ENCODE measurements around the gene FXYD6. TPM values are rescaled to one million over a fixed set of nuclear protein-coding genes. Genes with fewer than 3 reads are reported as not detected.
A peak's percentile ranks its signal among the peaks of the same experiment; 100 is the strongest.

Gene FXYD6
- polyA plus RNA-seq, 4 donors: 0.67 to 58.4 (median 22.6) TPM

DNA sequence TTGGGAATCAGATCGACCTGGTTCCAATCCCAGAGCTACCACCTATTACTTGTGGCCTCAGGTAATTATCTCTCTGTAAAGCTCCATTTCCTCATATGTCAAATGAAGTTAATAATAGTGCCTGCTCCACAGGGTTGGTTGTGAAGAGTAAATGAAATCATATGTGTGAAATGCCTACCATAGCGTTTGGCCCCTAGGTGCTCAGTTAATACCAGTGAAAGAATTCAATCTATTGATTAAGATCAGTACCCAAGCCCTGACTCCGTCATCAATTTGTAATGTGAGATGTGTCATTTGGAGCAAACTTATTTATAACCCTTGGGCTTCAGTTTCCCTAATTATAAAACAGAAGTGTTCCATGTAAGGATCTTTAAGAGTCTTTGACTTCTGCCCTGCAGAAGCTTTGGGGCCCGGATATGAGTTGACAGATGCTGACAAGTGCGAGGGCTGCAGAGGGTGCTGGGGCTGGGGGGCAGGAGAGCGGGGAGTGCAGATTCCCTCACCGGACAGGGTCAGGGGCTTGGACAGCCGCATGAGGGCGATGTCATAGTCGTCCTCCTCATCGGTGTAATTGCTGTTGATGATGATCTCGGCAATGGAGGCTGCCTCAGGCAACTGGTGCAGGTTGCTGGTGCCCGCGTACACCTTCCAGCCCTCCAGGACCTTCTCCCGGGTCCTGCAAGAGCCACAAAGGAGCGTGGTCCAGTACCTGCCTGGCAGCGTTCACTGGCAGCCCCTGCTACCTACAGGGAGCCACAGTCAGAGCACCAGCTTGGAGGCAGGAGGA, 31.8 kb upstream of the FXYD6 start:
- Histone ChIP-seq H3K27ac (ENCODE audit: low read depth in 1 of 3, low read length in 2 of 3) (peak overlapping the region in 1 of 3 donors; percentile 94), H3K27me3 (ENCODE audit: control insufficient read depth in 3 of 3, insufficient read depth in 3 of 3, low read length in 3 of 3) (no peaks in the 10 kb centered on the region), H3K36me3 (ENCODE audit: control insufficient read depth in 3 of 3, insufficient read depth in 2 of 3, low read depth in 1 of 3, low read length in 3 of 3) (no peaks in the 10 kb centered on the region), H3K9me3 (ENCODE audit: control insufficient read depth in 2 of 2, insufficient read depth in 1 of 2, low read depth in 1 of 2, low read length in 1 of 2) (no peaks in the 10 kb centered on the region), H3K4me3 (ENCODE audit: low read depth in 1 of 3, low read length in 3 of 3) (peak overlapping the region in 1 of 3 donors; percentile 51), H3K4me1 (ENCODE audit: control insufficient read depth in 3 of 3, insufficient read depth in 2 of 3, low read depth in 1 of 3, low read length in 2 of 3) (peaks cover 0 to 46% (median 0%) of the 10 kb centered on the region in 3 donors)
- FAIRE-seq (no peak), DNase-seq (no peak)
- WGBS, 3 donors: 85 to 90% (median 88%) methylated on average over 14 to 17 of the region's 17 CpGs

DNA sequence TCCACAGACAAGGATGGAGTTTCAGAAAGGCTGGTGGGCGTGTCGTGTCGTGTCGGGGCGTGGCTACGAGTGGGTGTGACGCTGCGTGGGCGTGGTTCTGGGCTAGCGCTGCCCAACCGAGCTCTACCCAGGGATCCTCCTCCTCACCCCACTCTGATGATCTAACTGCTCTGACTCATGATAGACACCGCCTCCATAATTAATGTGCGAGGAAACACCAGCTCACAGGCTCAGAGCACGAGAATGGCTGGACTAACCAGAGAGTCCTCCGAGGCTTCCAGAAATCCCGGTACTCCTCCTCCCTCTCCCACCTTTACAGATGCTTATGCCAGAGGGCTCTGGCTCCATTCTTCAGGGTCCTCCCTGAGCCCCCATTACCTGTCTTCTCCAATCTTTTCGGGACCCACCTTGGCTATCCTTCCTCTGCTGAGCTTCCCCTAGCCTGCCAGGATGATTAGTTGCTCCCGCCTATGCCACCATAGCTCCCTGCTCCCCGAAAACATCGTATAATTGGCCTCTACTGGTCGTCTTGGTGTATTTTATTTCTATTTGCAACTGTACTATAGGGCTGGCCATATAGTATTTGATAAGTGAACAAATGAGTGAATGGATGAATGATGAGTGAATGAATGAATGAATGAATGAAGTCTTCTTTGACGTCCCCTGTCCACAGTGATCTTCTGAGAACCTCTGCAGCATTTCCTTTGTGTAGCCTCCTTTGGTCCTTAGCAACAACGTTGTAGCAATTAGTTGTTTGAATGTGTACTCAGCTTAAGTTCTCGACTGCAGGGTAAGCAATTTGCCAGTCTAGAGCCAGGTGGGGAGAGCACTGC, 31.0 kb upstream of the FXYD6 start:
- 17 to 28% (median 27%) methylated on average over 24 of the region's 24 CpGs for WGBS, 3 donors
- DNase-seq: peak; percentile 95
- FAIRE-seq: no peak
- peaks cover 0 to 45% (median 0%) of the 10 kb centered on the region in 3 donors for H3K4me1 ChIP-seq (ENCODE audit: control insufficient read depth in 3 of 3, insufficient read depth in 2 of 3, low read depth in 1 of 3, low read length in 2 of 3)
- no peaks in the 10 kb centered on the region for H3K9me3 ChIP-seq (ENCODE audit: control insufficient read depth in 2 of 2, insufficient read depth in 1 of 2, low read depth in 1 of 2, low read length in 1 of 2)
- H3K27ac ChIP-seq (ENCODE audit: low read depth in 1 of 3, low read length in 2 of 3): peak overlapping the region in 2 of 3 donors; percentile 13 to 94
- peak overlapping the region in 1 of 3 donors; percentile 51 for H3K4me3 ChIP-seq (ENCODE audit: low read depth in 1 of 3, low read length in 3 of 3)
- H3K36me3 ChIP-seq (ENCODE audit: control insufficient read depth in 3 of 3, insufficient read depth in 2 of 3, low read depth in 1 of 3, low read length in 3 of 3): no peaks in the 10 kb centered on the region
- H3K27me3 ChIP-seq (ENCODE audit: control insufficient read depth in 3 of 3, insufficient read depth in 3 of 3, low read length in 3 of 3): no peaks in the 10 kb centered on the region

DNA sequence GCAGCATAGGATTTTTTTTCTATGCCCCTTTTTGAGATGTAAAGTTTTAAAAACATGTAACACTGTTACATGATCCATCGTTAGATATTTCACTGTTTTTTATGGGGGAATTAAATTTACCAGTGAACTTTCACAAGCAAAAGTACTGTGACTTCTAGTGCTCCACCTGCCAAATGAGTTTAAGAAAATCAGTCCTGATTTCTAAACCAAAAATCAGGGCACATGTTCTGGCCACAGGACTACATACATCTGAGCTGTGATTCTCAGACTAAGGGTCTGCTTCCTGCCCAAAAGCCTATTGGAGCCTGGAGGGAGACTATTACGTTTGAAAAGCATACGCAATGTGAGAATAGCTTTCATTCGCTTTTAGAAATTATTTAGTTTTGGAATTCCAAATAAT, 30.3 kb upstream of the FXYD6 start:
- no peak overlapping the region for H3K4me3 ChIP-seq (ENCODE audit: low read depth in 1 of 3, low read length in 3 of 3)
- no peak for FAIRE-seq
- WGBS, 3 donors: 71 to 75% (median 72%) methylated on average over 4 of the region's 4 CpGs
- no peak overlapping the region for H3K27ac ChIP-seq (ENCODE audit: low read depth in 1 of 3, low read length in 2 of 3)
- H3K9me3 ChIP-seq (ENCODE audit: control insufficient read depth in 2 of 2, insufficient read depth in 1 of 2, low read depth in 1 of 2, low read length in 1 of 2): no peaks in the 10 kb centered on the region
- no peaks in the 10 kb centered on the region for H3K36me3 ChIP-seq (ENCODE audit: control insufficient read depth in 3 of 3, insufficient read depth in 2 of 3, low read depth in 1 of 3, low read length in 3 of 3)
- peaks cover 0 to 43% (median 0%) of the 10 kb centered on the region in 3 donors for H3K4me1 ChIP-seq (ENCODE audit: control insufficient read depth in 3 of 3, insufficient read depth in 2 of 3, low read depth in 1 of 3, low read length in 2 of 3)
- H3K27me3 ChIP-seq (ENCODE audit: control insufficient read depth in 3 of 3, insufficient read depth in 3 of 3, low read length in 3 of 3): no peaks in the 10 kb centered on the region
- no peak for DNase-seq

DNA sequence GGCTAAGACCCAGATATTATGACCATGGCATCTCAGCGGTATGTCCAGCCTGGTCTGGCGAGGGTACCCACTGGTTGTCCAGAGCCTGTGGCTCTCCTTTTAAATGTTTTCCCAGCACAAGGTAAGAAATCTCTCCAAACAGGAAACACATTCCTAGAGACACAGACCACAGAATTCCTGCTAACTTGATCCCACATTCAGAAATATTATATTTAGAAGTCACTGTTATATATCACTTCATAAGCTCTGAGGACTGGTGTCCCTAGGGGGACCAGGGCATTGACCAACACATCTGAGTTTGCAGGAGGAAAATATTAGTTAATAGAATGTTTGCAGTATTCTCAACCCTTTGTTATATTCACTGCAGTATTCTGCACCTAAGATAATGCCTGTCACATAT, 29.7 kb upstream of the FXYD6 start:
- Histone ChIP-seq H3K27me3 (ENCODE audit: control insufficient read depth in 3 of 3, insufficient read depth in 3 of 3, low read length in 3 of 3) (no peaks in the 10 kb centered on the region), H3K4me1 (ENCODE audit: control insufficient read depth in 3 of 3, insufficient read depth in 2 of 3, low read depth in 1 of 3, low read length in 2 of 3) (peaks cover 0 to 37% (median 0%) of the 10 kb centered on the region in 3 donors), H3K36me3 (ENCODE audit: control insufficient read depth in 3 of 3, insufficient read depth in 2 of 3, low read depth in 1 of 3, low read length in 3 of 3) (no peaks in the 10 kb centered on the region), H3K27ac (ENCODE audit: low read depth in 1 of 3, low read length in 2 of 3) (no peak overlapping the region), H3K9me3 (ENCODE audit: control insufficient read depth in 2 of 2, insufficient read depth in 1 of 2, low read depth in 1 of 2, low read length in 1 of 2) (no peaks in the 10 kb centered on the region), H3K4me3 (ENCODE audit: low read depth in 1 of 3, low read length in 3 of 3) (no peak overlapping the region)
- no peak for DNase-seq
- 92 to 96% (median 93%) methylated on average over 2 of the region's 2 CpGs for WGBS, 3 donors
- FAIRE-seq: no peak

DNA sequence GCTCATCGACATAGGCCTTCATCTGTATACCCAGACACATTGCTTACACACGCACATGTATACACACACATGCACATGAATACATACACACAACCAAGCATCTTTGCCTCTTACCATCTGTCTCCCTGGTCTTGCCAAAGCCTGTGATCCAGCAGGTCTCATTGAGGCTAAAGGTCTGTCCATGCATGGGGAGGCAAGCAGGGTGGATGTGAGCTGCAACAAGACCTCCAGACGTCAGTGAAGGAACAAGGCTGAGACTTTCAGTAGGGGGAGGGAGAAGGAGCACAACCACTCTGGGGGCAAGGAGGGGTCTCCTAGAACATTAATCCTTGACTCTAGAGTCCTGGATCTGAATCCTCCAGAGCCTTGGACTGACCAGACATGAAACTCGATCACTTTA, 29.1 kb upstream of the FXYD6 start:
- no peak for DNase-seq
- no peaks in the 10 kb centered on the region for H3K36me3 ChIP-seq (ENCODE audit: control insufficient read depth in 3 of 3, insufficient read depth in 2 of 3, low read depth in 1 of 3, low read length in 3 of 3)
- FAIRE-seq: no peak
- H3K4me3 ChIP-seq (ENCODE audit: low read depth in 1 of 3, low read length in 3 of 3): no peak overlapping the region
- H3K4me1 ChIP-seq (ENCODE audit: control insufficient read depth in 3 of 3, insufficient read depth in 2 of 3, low read depth in 1 of 3, low read length in 2 of 3): peaks cover 0 to 33% (median 0%) of the 10 kb centered on the region in 3 donors
- 78 to 91% (median 84%) methylated on average over 4 of the region's 4 CpGs for WGBS, 3 donors
- H3K9me3 ChIP-seq (ENCODE audit: control insufficient read depth in 2 of 2, insufficient read depth in 1 of 2, low read depth in 1 of 2, low read length in 1 of 2): no peaks in the 10 kb centered on the region
- H3K27me3 ChIP-seq (ENCODE audit: control insufficient read depth in 3 of 3, insufficient read depth in 3 of 3, low read length in 3 of 3): no peaks in the 10 kb centered on the region
- no peak overlapping the region for H3K27ac ChIP-seq (ENCODE audit: low read depth in 1 of 3, low read length in 2 of 3)

DNA sequence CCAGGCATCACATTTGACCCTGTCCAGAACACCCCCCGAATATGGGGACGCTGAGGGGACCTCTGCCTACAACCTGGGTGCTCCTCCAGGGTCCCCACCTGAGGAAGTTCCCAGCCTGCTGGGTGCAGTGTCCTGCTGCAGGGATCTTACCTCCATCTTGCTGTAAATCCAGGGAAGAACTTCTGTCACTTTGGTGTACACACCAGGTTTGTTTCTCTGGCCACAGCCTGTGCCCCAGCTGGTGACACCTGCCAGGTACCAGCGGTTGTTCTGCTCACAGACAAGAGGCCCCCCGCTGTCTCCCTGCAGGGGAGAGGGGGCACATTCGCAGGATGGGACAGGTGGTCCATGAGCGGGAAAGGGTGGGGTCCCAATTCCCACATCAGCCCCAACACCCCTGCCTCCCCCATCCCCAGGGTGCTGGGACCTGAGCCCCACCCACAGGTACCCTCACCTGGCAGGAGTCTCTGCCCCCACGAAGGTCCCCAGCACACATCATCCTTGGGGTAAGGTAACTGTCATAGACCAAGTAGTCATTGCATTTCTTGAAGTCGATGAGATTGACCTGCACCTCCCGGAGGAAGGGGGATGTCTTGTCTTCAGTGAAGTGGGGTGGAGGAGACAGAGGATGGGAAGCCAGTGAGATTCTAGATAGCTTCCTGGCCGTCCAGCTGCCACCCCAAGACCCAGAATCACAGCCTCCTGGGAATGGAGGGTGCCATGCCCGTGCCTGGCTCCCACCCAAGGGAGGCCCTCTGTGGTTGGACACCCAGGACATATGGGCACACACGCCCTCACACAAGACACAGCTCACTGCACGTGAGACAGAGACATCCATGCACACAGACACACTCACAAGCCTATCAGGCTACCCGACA, 27.3 kb upstream of the FXYD6 start:
- H3K9me3 ChIP-seq (ENCODE audit: control insufficient read depth in 2 of 2, insufficient read depth in 1 of 2, low read depth in 1 of 2, low read length in 1 of 2): no peaks in the 10 kb centered on the region
- peaks cover 0 to 15% (median 0%) of the 10 kb centered on the region in 3 donors for H3K4me1 ChIP-seq (ENCODE audit: control insufficient read depth in 3 of 3, insufficient read depth in 2 of 3, low read depth in 1 of 3, low read length in 2 of 3)
- no peak overlapping the region for H3K4me3 ChIP-seq (ENCODE audit: low read depth in 1 of 3, low read length in 3 of 3)
- no peak overlapping the region for H3K27ac ChIP-seq (ENCODE audit: low read depth in 1 of 3, low read length in 2 of 3)
- H3K27me3 ChIP-seq (ENCODE audit: control insufficient read depth in 3 of 3, insufficient read depth in 3 of 3, low read length in 3 of 3): no peaks in the 10 kb centered on the region
- no peak for FAIRE-seq
- 84 to 89% (median 87%) methylated on average over 14 of the region's 14 CpGs for WGBS, 3 donors
- no peak for DNase-seq
- no peaks in the 10 kb centered on the region for H3K36me3 ChIP-seq (ENCODE audit: control insufficient read depth in 3 of 3, insufficient read depth in 2 of 3, low read depth in 1 of 3, low read length in 3 of 3)

DNA sequence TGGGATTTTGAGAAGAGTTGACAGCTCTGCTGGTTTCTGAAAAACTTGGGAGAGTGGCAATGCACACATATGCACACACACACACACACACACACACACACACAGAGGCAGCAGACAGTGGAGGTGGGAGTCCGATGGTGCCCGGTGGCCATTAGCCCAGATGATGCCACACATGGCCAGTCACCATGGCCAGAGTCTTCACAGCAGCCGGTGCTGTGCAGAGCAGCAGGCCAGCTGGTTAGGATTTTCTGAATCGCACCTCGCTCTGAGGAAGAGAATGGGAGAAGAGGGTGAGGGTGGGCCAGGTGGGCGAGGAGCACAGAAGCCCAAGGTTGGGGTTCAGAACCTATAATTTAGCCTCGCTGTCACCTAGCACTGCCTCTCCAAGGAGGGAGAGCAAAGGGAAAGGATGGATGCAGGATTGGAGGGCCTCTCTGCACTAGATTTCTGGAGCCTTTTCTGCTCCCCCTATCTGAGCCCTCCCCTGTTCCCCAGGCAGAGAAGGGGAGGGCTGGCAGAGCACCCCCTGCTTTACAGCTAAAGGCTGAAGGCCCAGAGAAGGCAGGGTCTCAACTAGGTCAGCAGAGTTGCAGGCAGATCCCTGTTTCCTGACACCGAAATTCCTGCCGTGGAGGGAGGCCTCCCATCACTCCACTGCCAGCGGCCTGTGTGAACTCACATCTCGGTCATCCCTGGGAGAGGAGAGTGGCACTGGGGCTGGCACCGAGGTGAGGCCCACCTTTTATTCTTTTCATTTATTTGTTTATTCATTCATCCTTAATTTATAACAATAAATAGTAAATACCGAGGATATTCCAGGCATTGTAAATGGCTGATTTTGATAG, 25.8 kb upstream of the FXYD6 start:
- no peaks in the 10 kb centered on the region for H3K36me3 ChIP-seq (ENCODE audit: control insufficient read depth in 3 of 3, insufficient read depth in 2 of 3, low read depth in 1 of 3, low read length in 3 of 3)
- H3K4me3 ChIP-seq (ENCODE audit: low read depth in 1 of 3, low read length in 3 of 3): no peak overlapping the region
- no peak overlapping the region for H3K27ac ChIP-seq (ENCODE audit: low read depth in 1 of 3, low read length in 2 of 3)
- H3K27me3 ChIP-seq (ENCODE audit: control insufficient read depth in 3 of 3, insufficient read depth in 3 of 3, low read length in 3 of 3): no peaks in the 10 kb centered on the region
- DNase-seq (no peak), FAIRE-seq (no peak)
- peaks cover 0 to under 1% (median 0%) of the 10 kb centered on the region in 3 donors for H3K4me1 ChIP-seq (ENCODE audit: control insufficient read depth in 3 of 3, insufficient read depth in 2 of 3, low read depth in 1 of 3, low read length in 2 of 3)
- 88 to 91% (median 88%) methylated on average over 13 of the region's 13 CpGs for WGBS, 3 donors
- no peaks in the 10 kb centered on the region for H3K9me3 ChIP-seq (ENCODE audit: control insufficient read depth in 2 of 2, insufficient read depth in 1 of 2, low read depth in 1 of 2, low read length in 1 of 2)

Measured in small intestine (tissue), 7 donors.